Epidermal melanocyte (primary cell): ENCODE results near the gene NFIC.

ENCODE experiments used
- DNase-seq: peaks from one replicate; pipeline ENCODE4 v3.0.0; 2011; ENCODE audit warnings: low spot score; ENCODE audit not compliant: insufficient read length

The NFIC gene

DNA sequence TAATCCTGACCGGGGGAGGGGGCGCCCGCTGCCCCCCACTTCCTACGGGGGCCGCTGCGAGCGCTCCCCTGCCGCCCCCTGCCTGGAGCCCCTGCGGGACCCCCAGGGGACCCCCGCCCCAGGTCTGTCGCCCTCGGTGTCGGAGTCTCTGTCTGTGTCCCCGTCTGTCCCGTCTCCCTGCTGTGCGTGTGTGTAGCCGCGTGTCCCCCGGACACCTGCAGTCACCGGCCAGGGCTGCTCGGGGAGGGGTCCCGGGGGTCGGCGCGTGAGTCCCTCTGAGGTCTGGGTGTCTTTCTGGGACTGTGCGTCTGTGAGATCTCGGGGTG, 7.7 kb upstream of the NFIC start:
- no peak for DNase-seq

GRCh38 chr19:3359015-3359918, 7.1 kb upstream of the NFIC start:
- DNase-seq: peak; percentile 71

DNA sequence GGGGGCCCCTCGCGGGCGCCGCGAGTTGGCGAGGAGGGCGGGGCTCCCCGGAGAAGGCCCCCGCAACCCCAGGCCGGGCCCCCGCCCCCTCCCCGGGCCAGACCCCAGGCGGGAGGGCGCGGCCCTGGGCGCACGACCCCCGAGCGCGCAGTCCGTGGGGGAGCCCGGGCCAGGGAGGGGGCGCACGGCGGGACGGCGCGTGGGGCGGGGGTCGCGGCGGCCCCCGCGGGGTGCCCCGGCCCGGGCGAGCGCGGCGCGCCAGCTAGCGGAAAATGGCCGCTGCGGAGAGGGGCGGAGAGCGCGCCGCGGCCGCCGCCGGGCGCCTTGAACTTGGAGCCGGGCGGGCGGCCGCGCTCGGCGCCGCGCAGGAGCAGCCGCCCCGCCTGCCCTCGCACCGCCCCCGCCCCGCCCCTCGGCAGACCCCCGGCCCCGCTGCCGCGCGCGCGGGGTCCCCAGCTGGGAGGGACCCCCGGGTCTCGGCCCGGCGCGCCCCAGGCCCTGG, 6.4 kb upstream of the NFIC start:
- DNase-seq: no peak

GRCh38 chr19:3360421-3361383, 5.7 kb upstream of the NFIC start:
- DNase-seq: peak; percentile 53

DNA sequence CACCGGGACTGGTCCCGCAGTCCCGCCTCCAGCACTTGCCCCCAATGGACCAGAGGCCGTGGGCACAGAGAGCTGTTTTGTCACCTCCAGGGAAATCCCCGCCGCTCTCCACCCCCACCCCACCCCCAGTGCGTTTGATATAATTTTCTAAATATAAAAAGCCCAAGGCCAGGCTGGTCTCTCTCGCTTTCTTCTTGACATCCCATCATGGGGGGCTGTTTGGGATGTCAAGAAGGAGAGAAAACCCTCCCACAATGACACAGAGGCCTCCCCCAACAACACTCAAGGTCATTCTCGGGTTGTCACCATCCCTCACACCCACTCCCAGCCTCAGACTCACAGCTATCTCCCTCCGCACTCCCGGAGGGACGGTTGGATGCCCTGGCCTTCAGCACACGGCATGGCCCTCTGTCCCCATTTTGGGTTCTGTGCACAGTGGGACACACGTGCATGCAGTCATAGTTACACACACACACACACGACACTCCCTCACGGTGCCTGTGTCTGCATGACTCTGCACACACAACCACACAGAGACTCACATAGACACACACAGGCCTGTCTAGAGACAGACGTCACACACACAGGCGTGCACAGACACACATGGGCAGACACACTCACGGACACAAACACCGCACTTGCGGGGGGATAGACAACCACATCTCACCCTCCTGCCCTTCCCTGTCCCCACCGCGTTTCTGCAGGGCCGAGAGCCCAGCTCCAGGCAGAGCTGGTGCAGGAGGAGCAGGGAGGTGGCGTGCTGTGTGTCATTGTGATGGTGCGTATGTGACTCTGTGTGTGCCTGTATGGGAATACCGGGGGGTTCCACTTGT, 4.8 kb upstream of the NFIC start:
- DNase-seq: no peak

- no peak for DNase-seq
These were observed 4.0 kb upstream of the NFIC start for GRCh38 chr19:3362217-3362906.

DNA sequence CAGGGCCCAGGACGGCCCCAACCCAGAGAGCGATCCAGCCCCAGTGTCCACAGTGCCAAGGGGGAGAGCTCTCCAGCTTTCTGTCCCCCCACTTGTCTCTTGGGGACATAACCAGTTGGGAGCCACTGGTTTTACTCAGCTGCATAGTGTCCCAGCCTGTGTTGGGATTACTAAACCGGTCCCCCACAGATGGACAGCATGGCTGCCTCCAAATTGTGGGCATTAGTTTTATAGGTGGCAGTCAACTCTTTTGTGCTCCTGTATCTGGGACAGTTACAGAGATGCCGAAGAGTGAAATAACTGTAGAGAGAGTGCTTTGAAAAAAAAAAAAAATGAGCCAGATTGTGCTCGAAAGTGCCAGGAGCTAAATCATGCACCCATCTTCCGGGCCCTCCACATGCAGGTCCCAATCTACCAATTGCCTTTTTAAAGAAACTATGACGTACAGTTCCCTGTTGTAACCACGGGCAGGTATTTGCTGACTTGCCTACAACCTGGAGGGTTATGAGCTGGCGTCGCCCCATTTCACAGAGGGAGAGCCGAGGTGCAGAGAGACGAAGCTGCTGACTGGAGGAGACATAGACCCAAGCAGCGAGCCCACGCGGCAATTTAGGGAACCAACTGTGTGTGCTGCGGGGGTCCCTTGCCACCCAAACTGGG, 2.4 kb upstream of the NFIC start:
- DNase-seq: no peak

- DNase-seq: no peak
These were observed 1.9 kb upstream of the NFIC start for GRCh38 chr19:3364501-3364858.

DNA sequence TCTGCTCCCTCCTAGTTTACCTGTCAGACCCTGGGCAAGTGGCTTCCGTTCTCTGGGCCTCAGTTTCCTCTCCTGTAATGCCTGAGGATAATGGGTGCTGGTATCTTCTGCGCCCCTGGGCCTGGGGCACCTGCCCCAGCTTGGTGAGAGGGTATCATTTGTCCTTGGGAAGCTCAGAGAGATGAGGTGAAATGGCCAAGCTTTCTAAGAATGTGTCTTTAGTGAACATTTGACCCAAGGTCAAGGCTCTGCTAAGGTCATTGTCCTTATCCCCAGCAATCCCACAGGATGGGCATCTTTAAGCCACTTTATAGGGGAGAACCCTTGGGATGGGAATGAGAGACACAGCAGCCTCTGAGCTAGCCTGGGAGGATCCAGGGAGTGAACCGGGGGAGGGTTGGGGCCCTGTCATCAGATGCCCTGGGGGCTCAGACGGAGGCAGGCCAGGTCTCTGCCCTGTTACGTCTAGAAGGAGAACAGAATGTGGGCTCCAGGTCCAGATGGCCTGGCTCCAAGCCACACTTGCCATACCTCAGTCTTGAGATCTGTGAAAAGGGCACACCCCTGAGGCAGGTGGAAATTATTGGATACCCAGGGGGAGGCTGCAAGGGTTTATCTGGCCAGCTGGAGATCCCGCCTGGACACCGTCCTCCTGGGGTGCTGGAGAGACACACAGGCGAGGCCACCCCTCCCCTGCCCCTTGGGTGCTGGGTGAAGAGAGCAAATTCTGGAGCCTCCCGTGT, 1.1 kb upstream of the NFIC start:
- DNase-seq: no peak

DNA sequence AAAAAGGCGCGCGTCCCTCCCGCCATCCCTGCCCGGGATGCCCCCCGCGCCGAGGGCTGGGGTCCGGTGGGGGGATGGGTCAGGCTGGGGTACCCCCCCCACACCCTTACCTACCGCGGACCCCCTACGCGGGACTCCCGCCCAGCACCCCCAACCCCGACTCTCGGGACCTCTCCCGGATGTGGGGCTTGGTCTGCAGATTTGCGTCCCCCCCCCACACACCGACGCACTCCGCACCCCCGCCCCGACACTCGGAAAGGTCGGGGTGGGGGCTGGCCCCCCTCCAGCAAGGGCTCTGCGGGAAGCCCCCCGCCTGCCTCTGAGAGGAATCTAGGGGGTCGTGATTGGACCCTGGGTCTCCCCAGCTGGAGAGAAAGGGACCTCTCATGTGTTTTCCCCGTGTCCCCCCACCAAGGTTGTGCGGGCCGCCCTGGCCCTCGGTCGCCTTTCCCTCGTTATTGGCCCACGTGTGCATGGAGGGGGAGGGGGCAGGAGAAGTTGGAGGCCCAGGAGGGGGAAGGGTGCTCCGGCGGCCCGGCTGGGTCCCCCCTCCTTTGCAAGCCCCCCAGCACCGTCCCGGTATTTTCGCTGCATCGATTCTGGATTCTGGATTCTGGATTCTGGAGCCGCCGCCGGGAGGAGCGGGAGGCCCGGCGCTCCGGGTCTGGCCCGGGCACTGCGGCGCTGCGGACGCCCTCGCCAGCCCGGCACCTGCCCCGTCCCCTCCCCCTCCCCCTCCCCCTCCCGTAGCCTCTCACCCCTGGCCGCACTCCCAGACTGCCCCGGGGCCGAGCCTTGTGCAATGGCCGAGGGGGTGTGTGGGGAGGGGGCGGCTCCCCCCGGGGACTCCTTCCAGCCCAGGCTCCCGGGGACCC, 607 bp downstream of the NFIC start:
- DNase-seq: no peak

DNA sequence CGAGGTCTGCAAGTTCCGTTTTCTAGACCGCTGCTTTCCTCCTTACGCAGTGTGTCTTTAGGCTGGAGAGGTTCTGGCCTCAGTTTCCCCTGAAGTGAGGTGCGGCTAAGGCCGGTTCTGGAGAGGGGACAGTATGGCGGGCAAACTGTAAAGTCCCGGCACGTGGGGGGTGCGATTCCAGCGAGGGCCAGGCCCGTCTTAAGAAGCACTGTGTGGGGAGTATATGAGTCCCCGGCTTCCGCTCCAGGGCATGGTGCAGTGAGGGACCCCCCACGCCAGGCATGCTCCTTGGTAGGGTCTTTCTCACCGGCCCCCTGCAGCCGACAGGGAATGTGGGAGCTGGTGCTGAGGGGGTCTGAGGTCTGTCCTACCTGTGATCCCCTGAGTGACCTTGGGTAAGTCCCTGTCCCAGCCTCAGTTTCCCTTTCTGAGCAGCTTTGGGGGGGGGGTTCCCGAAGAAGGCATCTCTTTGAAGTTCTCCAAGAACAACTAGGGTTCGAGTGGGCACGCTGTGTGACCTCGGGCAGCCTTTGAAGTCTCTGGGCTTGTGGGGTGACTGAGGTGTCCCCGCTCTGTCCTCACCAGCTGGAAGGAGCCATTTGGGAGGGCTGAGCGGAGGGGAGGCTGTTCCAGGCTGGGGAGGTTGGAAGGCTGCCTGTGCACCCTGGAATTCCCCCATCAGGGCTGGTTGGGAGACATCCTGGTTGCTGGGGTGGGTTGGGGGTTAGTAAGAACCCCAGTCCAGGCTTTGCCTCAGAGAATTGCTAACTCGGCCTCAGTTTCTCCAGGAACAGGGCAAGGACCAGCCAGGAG, 1.5 kb downstream of the NFIC start:
- DNase-seq: no peak

DNA sequence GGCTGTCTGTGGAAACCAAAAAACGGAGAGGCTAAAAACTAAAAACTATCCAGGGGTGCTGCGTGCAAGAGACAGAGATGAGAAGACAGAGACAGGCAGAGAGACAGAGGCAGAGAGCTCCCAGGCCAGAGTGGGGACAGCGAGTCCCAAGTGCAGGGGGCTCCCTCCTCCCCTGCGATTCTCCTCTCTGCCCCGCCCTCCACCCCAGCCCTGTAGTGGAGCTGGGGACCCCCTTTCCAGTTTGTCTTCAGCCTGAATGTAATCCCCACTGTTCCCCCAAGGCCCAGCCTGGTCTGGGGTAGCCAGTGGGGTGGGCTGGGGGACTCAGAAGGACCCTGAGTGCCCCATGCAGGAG, 2.0 kb downstream of the NFIC start:
- no peak for DNase-seq

GRCh38 chr19:3368848-3369336, 2.5 kb downstream of the NFIC start:
- DNase-seq: no peak

DNA sequence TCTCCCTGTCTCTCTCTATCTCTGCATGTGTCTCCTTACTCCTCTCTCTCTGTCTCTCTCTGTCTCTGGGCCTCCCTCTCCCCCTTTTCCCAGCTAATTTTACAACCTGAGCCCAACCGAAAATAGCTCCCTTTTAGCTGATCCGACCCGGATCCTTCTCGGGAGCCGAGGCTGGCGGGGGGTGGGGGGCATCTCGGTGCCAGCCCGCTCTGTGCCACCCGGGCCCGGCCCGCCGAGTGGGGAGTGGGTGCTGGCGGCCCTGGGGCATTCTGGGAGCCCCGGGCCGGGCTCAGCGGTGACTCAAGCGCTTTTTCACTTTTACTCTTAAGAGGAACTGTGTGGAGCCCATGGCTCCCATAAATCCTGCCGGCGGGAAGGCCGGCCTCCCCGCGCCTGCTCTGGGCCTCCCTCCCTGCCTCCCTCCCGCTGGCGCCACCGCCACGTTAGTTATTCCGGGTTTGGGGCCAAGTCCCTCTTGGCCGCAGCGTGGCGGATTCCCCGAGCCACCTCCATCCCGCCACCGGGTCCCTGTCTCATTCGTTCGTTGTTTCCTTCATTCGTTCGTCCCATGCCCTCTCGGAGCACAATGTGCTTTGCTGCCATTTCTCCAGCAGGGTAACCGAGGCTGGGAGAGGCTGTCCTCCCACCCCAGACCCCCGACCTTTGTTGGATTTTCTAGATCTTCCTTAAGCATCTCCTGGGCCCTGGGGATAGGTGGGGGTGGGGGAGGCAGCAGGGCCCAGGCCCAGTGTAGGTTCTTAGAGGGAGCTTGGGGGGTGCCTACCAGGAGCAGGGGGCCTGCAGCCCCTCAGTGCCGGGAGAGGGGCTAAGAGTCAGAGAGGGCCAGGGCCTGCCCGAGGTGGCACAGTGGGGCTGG, 3.2 kb downstream of the NFIC start:
- DNase-seq: peak; percentile 71

DNA sequence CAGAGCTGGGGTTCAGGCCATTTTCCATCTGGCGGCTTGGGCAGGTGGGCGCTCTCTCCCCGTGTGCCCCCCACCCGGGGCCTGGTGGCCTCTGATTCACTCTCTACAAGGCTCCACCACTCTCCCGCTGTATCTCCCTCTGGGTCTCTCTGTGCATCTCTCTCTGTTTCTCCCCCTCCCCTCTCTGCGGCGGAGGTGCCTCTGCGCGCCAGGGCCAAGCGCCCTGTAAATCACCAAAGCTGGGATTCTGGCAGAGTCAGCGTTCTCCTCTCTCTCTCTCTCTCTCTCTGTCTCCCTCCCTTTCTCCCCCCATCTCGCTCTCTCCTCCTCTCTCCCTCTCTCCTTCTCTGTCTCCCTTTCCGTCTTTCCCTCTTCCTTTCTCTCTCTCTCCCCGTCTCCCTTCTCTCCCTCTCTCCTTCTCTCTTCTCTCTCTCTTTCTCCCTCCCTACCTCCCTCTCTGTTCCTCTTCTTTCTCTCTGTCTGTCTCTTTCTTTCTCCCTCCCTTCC, 3.9 kb downstream of the NFIC start:
- DNase-seq: no peak
